CD8-positive, alpha-beta memory T cell (primary cell): ENCODE results near the gene CHI3L1. TPM values are rescaled to one million over a fixed set of nuclear protein-coding genes. Genes with fewer than 3 reads are reported as not detected.

Experiments
- CTCF ChIA-PET: fragments of 350-600 bp; sonication (Branson Sonifier 250); formaldehyde crosslinking; loops from one replicate; lab custom pipeline; 2021; ENCODE audit warnings: antibody characterized with exemption; lab: Charles Lee
- POLR2A ChIA-PET: fragments of 350-600 bp; sonication (Branson Sonifier 250); formaldehyde crosslinking; loops from one replicate; lab custom pipeline; 2021; ENCODE audit warnings: antibody characterized with exemption; lab: Charles Lee
- DNase-seq, 5 donors: peaks; one replicate each; pipeline versions ENCODE4 v3.0.0 to v3.0.0-alpha.2; 2020 to 2022; ENCODE audit warnings: mixed read lengths in 1 of 5
- H3K27ac ChIP-seq: one replicate; pipeline ENCODE4 v1.7.0; 2013; ENCODE audit warnings: low read depth, mild to moderate bottlenecking, low read length, moderate library complexity
- H3K27me3 ChIP-seq: 2 replicates; pipeline ENCODE4 v1.7.0; 2013; ENCODE audit warnings: low read length, mild to moderate bottlenecking; ENCODE audit not compliant: insufficient read depth, poor library complexity, severe bottlenecking
- H3K36me3 ChIP-seq: 2 replicates; pipeline ENCODE4 v1.7.0; 2013; ENCODE audit warnings: mild to moderate bottlenecking, low read length, moderate library complexity; ENCODE audit not compliant: insufficient read depth
- H3K4me1 ChIP-seq: 2 replicates; pipeline ENCODE4 v1.7.0; 2013; ENCODE audit warnings: mild to moderate bottlenecking, low read length, moderate library complexity; ENCODE audit not compliant: insufficient read depth
- H3K4me3 ChIP-seq: 2 replicates; pipeline ENCODE4 v1.7.0; 2013; ENCODE audit warnings: mild to moderate bottlenecking, low read length
- H3K9me3 ChIP-seq: 2 replicates; pipeline ENCODE4 v1.7.0; 2013; ENCODE audit warnings: mild to moderate bottlenecking, low read length
- H3K27ac Mint-ChIP-seq, 8 donors: one replicate each; pipeline ENCODE4 v1.8.0; 2020 to 2021; ENCODE audit warnings: mixed read lengths in 8 of 8, mild to moderate bottlenecking in 6 of 8, inconsistent platforms in 3 of 8, moderate library complexity in 3 of 8
- H3K27me3 Mint-ChIP-seq, 2 donors: one replicate each; pipeline ENCODE4 v1.8.0; 2020 to 2021; ENCODE audit warnings: mixed read lengths in 2 of 2, mild to moderate bottlenecking in 1 of 2, moderate library complexity in 1 of 2
- H3K36me3 Mint-ChIP-seq, 3 donors: one replicate each; pipeline ENCODE4 v1.8.0; 2020 to 2021; ENCODE audit warnings: mixed read lengths in 3 of 3, inconsistent platforms in 1 of 3, mild to moderate bottlenecking in 1 of 3
- H3K4me1 Mint-ChIP-seq, 3 donors: one replicate each; pipeline ENCODE4 v1.8.0; 2020 to 2021; ENCODE audit warnings: mixed read lengths in 3 of 3, inconsistent platforms in 1 of 3, mild to moderate bottlenecking in 1 of 3
- H3K4me3 Mint-ChIP-seq, 7 donors: one replicate each; pipeline ENCODE4 v1.8.0; 2020 to 2021; ENCODE audit warnings: mixed read lengths in 7 of 7, mild to moderate bottlenecking in 6 of 7, moderate library complexity in 4 of 7, inconsistent platforms in 2 of 7
- H3K9me3 Mint-ChIP-seq, 5 donors: one replicate each; pipeline ENCODE4 v1.8.0; 2020 to 2022; ENCODE audit warnings: mixed read lengths in 5 of 5, mild to moderate bottlenecking in 3 of 5, moderate library complexity in 2 of 5, inconsistent platforms in 1 of 5
- polyA plus RNA-seq: library from polyadenylated mRNA; unstranded; fragments of 300-500 nt; fragmentation: Illumina TruSeq; gene quantifications from one replicate; pipeline ENCODE4 v1.2.3, GENCODE V29; 2021
- total RNA-seq, 2 experiments: library from RNA; stranded (reverse); gene quantifications; one replicate each; pipeline ENCODE4 v1.2.3, GENCODE V29; 2021

CHI3L1 gene
- total and polyA plus RNA-seq, 3 experiments from 2014 or later = not detected

DNA sequence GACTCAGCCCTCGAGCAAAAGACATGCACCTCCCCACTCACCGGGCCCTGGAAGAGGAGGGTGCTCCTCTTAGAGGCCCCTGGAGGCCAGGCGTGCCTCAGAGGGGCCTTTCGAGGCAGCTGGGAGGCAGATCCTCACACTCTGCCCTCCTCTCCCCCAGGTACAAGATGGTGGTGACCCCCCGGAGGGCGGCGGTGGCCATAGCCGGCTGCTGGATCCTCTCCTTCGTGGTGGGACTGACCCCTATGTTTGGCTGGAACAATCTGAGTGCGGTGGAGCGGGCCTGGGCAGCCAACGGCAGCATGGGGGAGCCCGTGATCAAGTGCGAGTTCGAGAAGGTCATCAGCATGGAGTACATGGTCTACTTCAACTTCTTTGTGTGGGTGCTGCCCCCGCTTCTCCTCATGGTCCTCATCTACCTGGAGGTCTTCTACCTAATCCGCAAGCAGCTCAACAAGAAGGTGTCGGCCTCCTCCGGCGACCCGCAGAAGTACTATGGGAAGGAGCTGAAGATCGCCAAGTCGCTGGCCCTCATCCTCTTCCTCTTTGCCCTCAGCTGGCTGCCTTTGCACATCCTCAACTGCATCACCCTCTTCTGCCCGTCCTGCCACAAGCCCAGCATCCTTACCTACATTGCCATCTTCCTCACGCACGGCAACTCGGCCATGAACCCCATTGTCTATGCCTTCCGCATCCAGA, 21.3 kb downstream of the CHI3L1 start:
- Histone ChIP-seq H3K27me3 (no peaks in the 10 kb centered on the region), H3K27ac (no peak overlapping the region), H3K36me3 (no peaks in the 10 kb centered on the region), H3K4me3 (no peak overlapping the region), H3K4me1 (no peaks in the 10 kb centered on the region), H3K9me3 (no peaks in the 10 kb centered on the region)
- CTCF ChIA-PET = no interaction called here
- H3K4me3 Mint-ChIP-seq = no peak overlapping the region
- POLR2A ChIA-PET = no interaction called here
- no peak for DNase-seq
- no peaks in the 10 kb centered on the region for H3K36me3 Mint-ChIP-seq
- H3K4me1 Mint-ChIP-seq = no peaks in the 10 kb centered on the region
- no peak overlapping the region for H3K27ac Mint-ChIP-seq
- H3K9me3 Mint-ChIP-seq = no peaks in the 10 kb centered on the region
- peaks cover 15 to 34% of the 10 kb centered on the region in 2 donors for H3K27me3 Mint-ChIP-seq

GRCh38 chr1:203163891-203164635, 22.4 kb downstream of the CHI3L1 start:
- no peak for DNase-seq
- H3K4me1 Mint-ChIP-seq = no peaks in the 10 kb centered on the region
- H3K27ac Mint-ChIP-seq = no peak overlapping the region
- peaks cover 15 to 34% of the 10 kb centered on the region in 2 donors for H3K27me3 Mint-ChIP-seq
- no peak overlapping the region for H3K4me3 ChIP-seq
- H3K4me1 ChIP-seq = no peaks in the 10 kb centered on the region
- H3K4me3 Mint-ChIP-seq = no peak overlapping the region
- H3K36me3 ChIP-seq = no peaks in the 10 kb centered on the region
- H3K27ac ChIP-seq = no peak overlapping the region
- no peaks in the 10 kb centered on the region for H3K9me3 ChIP-seq
- ChIA-PET CTCF (no interaction called here), POLR2A (no interaction called here)
- H3K9me3 Mint-ChIP-seq = peaks cover 0 to 2% (median 0%) of the 10 kb centered on the region in 5 donors
- no peaks in the 10 kb centered on the region for H3K27me3 ChIP-seq
- no peaks in the 10 kb centered on the region for H3K36me3 Mint-ChIP-seq

DNA sequence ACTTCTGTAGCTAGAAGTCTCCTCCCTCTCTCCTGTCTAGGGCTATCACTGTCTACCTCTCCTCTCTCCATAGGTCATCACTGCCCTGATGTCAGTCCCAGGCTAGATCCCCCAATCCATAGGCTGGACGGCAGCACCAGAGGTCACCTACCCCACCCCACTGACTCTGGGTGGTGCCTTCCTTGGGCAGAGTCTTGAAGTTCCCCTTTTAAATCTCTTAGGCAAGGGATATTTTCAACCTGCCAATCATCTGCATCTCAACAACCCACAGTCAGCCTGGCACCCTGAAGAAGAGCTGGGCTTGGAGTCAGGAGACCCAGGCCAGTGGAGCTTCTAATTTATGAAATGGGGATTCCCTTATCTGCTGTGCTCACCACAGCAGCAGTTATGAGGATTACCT, 24.1 kb downstream of the CHI3L1 start:
- H3K27me3 ChIP-seq = no peaks in the 10 kb centered on the region
- Mint-ChIP-seq H3K36me3 (no peaks in the 10 kb centered on the region), H3K27me3 (peaks cover 18 to 34% of the 10 kb centered on the region in 2 donors), H3K27ac (no peak overlapping the region), H3K4me3 (no peak overlapping the region), H3K9me3 (peaks cover 0 to 7% (median 2%) of the 10 kb centered on the region in 5 donors), H3K4me1 (no peaks in the 10 kb centered on the region)
- no peaks in the 10 kb centered on the region for H3K36me3 ChIP-seq
- H3K27ac ChIP-seq = no peak overlapping the region
- no peak for DNase-seq
- H3K4me3 ChIP-seq = no peak overlapping the region
- CTCF ChIA-PET = interaction anchor here (1.4 kb wide), 1 partner anchor 14 kb away, joined by 4 read pairs; no protein-coding TSS in a partner anchor
- POLR2A ChIA-PET = no interaction called here
- H3K9me3 ChIP-seq = no peaks in the 10 kb centered on the region
- H3K4me1 ChIP-seq = no peaks in the 10 kb centered on the region

- Histone ChIP-seq H3K4me3 (no peak overlapping the region), H3K27me3 (no peaks in the 10 kb centered on the region), H3K27ac (no peak overlapping the region), H3K9me3 (no peaks in the 10 kb centered on the region), H3K36me3 (no peaks in the 10 kb centered on the region), H3K4me1 (no peaks in the 10 kb centered on the region)
- H3K36me3 Mint-ChIP-seq = no peaks in the 10 kb centered on the region
- DNase-seq = no peak
- ChIA-PET POLR2A (no interaction called here), CTCF (interaction anchor here (1.4 to 1.6 kb wide), 2 partner anchors 10 to 14 kb away, joined by 4 read pairs; no protein-coding TSS in a partner anchor)
- no peak overlapping the region for H3K27ac Mint-ChIP-seq
- H3K27me3 Mint-ChIP-seq = peaks cover 17 to 34% of the 10 kb centered on the region in 2 donors
- peaks cover 0 to 7% (median 2%) of the 10 kb centered on the region in 5 donors for H3K9me3 Mint-ChIP-seq
- H3K4me1 Mint-ChIP-seq = no peaks in the 10 kb centered on the region
- H3K4me3 Mint-ChIP-seq = no peak overlapping the region
These were observed 24.8 kb downstream of the CHI3L1 start for GRCh38 chr1:203161703-203162102.

GRCh38 chr1:203161175-203161574, 25.3 kb downstream of the CHI3L1 start:
- H3K36me3 ChIP-seq = no peaks in the 10 kb centered on the region
- no peaks in the 10 kb centered on the region for H3K4me1 Mint-ChIP-seq
- no peak for DNase-seq
- peaks cover 0 to 7% (median 2%) of the 10 kb centered on the region in 5 donors for H3K9me3 Mint-ChIP-seq
- CTCF ChIA-PET = interaction anchor here (1.6 kb wide), 1 partner anchor 10 kb away, joined by 4 read pairs; no protein-coding TSS in a partner anchor
- no peaks in the 10 kb centered on the region for H3K27me3 ChIP-seq
- H3K9me3 ChIP-seq = no peaks in the 10 kb centered on the region
- no peak overlapping the region for H3K27ac Mint-ChIP-seq
- H3K4me3 Mint-ChIP-seq = no peak overlapping the region
- no peak overlapping the region for H3K4me3 ChIP-seq
- POLR2A ChIA-PET = no interaction called here
- no peak overlapping the region for H3K27ac ChIP-seq
- no peaks in the 10 kb centered on the region for H3K4me1 ChIP-seq
- H3K36me3 Mint-ChIP-seq = no peaks in the 10 kb centered on the region
- H3K27me3 Mint-ChIP-seq = peaks cover 13 to 34% of the 10 kb centered on the region in 2 donors

DNA sequence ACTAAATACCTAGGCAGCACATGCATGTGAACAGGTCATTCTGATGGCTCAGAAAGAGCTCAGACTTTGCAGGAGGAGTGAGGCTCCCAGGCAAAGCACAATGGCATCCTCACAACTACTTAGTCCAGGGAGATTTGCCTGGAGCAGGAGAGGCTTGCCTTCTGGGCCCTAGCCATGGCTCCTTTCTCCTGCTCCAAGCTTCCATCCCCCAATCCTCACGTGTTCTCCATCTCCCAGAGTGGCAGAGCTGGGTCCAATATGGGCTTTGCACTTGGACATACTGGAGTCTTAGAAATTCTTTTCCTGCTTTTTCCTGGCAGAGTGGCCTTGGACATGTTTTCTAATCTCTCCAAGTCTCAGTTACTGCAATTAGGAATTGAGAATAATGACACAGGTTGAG, 26.7 kb downstream of the CHI3L1 start:
- ChIA-PET POLR2A (no interaction called here), CTCF (no interaction called here)
- no peak overlapping the region for H3K27ac ChIP-seq
- H3K36me3 ChIP-seq = no peaks in the 10 kb centered on the region
- Mint-ChIP-seq H3K27me3 (peaks cover 18 to 33% of the 10 kb centered on the region in 2 donors), H3K9me3 (peaks cover 0 to 7% (median 2%) of the 10 kb centered on the region in 5 donors), H3K36me3 (no peaks in the 10 kb centered on the region), H3K4me1 (no peaks in the 10 kb centered on the region), H3K4me3 (no peak overlapping the region), H3K27ac (no peak overlapping the region)
- no peaks in the 10 kb centered on the region for H3K27me3 ChIP-seq
- DNase-seq = no peak
- H3K4me1 ChIP-seq = no peaks in the 10 kb centered on the region
- no peaks in the 10 kb centered on the region for H3K9me3 ChIP-seq
- no peak overlapping the region for H3K4me3 ChIP-seq

DNA sequence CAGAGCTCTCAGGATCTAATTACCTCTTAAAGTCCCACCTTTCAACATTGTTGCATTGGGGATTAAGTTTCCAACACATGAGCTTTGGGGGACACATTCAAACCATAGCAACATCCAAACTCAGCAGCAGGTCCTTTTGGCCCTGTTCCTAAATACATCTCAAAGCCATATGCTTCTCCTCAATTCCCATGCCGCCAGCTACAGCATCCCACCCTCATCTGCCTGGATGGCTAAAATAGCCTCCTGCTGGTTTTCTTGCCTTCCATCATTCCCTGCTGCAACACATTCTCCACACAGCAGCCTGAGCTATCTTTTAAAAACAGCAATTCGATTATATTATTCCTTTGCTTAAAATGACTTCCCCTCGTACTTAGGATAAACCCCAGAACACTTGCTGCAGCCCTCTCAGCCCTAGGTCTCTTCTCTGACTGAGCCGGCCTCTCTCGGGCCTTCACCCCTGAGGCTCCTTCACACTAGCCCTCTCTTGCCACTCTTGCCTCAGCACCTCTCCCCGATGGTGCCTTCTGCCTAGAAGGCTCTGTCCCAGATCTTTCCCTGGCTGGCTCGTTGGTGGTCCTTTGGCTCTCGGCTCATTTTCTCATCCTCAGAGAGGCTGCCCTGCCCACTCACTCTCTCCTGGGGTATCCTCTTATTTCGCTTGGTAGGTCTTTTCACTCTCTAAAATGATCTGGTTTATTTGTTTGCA, 27.4 kb downstream of the CHI3L1 start:
- H3K9me3 Mint-ChIP-seq = peaks cover 0 to 7% (median 2%) of the 10 kb centered on the region in 5 donors
- Histone ChIP-seq H3K36me3 (no peaks in the 10 kb centered on the region), H3K27me3 (no peaks in the 10 kb centered on the region), H3K4me1 (no peaks in the 10 kb centered on the region), H3K27ac (no peak overlapping the region), H3K4me3 (no peak overlapping the region), H3K9me3 (no peaks in the 10 kb centered on the region)
- H3K4me1 Mint-ChIP-seq = no peaks in the 10 kb centered on the region
- DNase-seq = no peak
- no peak overlapping the region for H3K4me3 Mint-ChIP-seq
- peaks cover 14 to 29% of the 10 kb centered on the region in 2 donors for H3K27me3 Mint-ChIP-seq
- H3K36me3 Mint-ChIP-seq = no peaks in the 10 kb centered on the region
- ChIA-PET POLR2A (no interaction called here), CTCF (no interaction called here)
- no peak overlapping the region for H3K27ac Mint-ChIP-seq

DNA sequence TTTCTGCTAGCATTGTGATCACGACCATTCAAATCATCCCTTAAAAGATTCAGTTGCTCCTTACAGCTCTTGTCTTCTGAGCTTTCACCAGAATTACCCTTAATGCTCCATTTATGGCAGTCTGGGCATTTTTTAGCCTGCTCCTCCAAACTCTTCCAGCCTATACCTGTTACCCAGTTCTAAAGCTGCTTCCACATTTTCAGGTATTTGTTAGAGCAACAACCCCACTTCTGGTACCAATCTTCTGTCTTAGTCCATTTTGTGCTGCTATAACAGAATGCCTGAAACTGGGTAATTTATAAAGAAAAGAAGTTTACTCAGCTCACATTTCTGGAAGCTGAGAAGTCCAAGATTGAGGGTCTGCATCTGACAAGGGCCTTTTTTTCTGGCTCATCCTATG, 28.1 kb downstream of the CHI3L1 start:
- POLR2A ChIA-PET = no interaction called here
- Histone ChIP-seq H3K4me1 (no peaks in the 10 kb centered on the region), H3K4me3 (no peak overlapping the region), H3K36me3 (no peaks in the 10 kb centered on the region), H3K27me3 (no peaks in the 10 kb centered on the region), H3K27ac (no peak overlapping the region), H3K9me3 (no peaks in the 10 kb centered on the region)
- CTCF ChIA-PET = no interaction called here
- Mint-ChIP-seq H3K9me3 (peaks cover 0 to 7% (median 2%) of the 10 kb centered on the region in 5 donors), H3K36me3 (no peaks in the 10 kb centered on the region), H3K4me3 (no peak overlapping the region), H3K27me3 (peaks cover 11 to 28% of the 10 kb centered on the region in 2 donors), H3K4me1 (no peaks in the 10 kb centered on the region), H3K27ac (no peak overlapping the region)
- no peak for DNase-seq
